ENCODE measurements around the gene ATXN7.

Gene ATXN7

GRCh38 chr3:63874769-63875168, 11.1 kb downstream of the ATXN7 start:
- Histone ChIP-seq H3K9me3 (ENCODE audit: control insufficient read depth, insufficient read depth, low read length) (no peaks in the 10 kb centered on the region), H3K36me3 (ENCODE audit: insufficient read depth, low read length) (no peaks in the 10 kb centered on the region), H3K4me1 (ENCODE audit: insufficient read depth, low read length) (peaks cover 17% of the 10 kb centered on the region; the same call in 1 of the 2 replicates), H3K9ac (ENCODE audit: low read depth, low read length) (no peak overlapping the region)

GRCh38 chr3:63875510-63875909, 11.8 kb downstream of the ATXN7 start:
- Histone ChIP-seq H3K4me1 (ENCODE audit: insufficient read depth, low read length) (peaks cover 17% of the 10 kb centered on the region; the same call in 1 of the 2 replicates), H3K9me3 (ENCODE audit: control insufficient read depth, insufficient read depth, low read length) (no peaks in the 10 kb centered on the region), H3K9ac (ENCODE audit: low read depth, low read length) (no peak overlapping the region), H3K36me3 (ENCODE audit: insufficient read depth, low read length) (no peaks in the 10 kb centered on the region)

GRCh38 chr3:63876260-63876659, 12.6 kb downstream of the ATXN7 start:
- Histone ChIP-seq H3K36me3 (ENCODE audit: insufficient read depth, low read length) (no peaks in the 10 kb centered on the region), H3K9ac (ENCODE audit: low read depth, low read length) (no peak overlapping the region), H3K4me1 (ENCODE audit: insufficient read depth, low read length) (peaks cover 11% of the 10 kb centered on the region; the same call in 1 of the 2 replicates), H3K9me3 (ENCODE audit: control insufficient read depth, insufficient read depth, low read length) (no peaks in the 10 kb centered on the region)

GRCh38 chr3:63877737-63878393, 14.2 kb downstream of the ATXN7 start:
- H3K9ac ChIP-seq (ENCODE audit: low read depth, low read length): no peak overlapping the region
- H3K9me3 ChIP-seq (ENCODE audit: control insufficient read depth, insufficient read depth, low read length): no peaks in the 10 kb centered on the region
- H3K4me1 ChIP-seq (ENCODE audit: insufficient read depth, low read length): peaks cover 11% of the 10 kb centered on the region; the same call in 1 of the 2 replicates
- H3K36me3 ChIP-seq (ENCODE audit: insufficient read depth, low read length): no peaks in the 10 kb centered on the region

- peaks cover 11% of the 10 kb centered on the region; the same call in 1 of the 2 replicates for H3K4me1 ChIP-seq (ENCODE audit: insufficient read depth, low read length)
- no peaks in the 10 kb centered on the region for H3K9me3 ChIP-seq (ENCODE audit: control insufficient read depth, insufficient read depth, low read length)
- no peaks in the 10 kb centered on the region for H3K36me3 ChIP-seq (ENCODE audit: insufficient read depth, low read length)
- no peak overlapping the region for H3K9ac ChIP-seq (ENCODE audit: low read depth, low read length)
These were observed 14.9 kb downstream of the ATXN7 start for GRCh38 chr3:63878394-63879060.

- no peaks in the 10 kb centered on the region for H3K9me3 ChIP-seq (ENCODE audit: control insufficient read depth, insufficient read depth, low read length)
- H3K9ac ChIP-seq (ENCODE audit: low read depth, low read length): no peak overlapping the region
These were observed 17.0 kb downstream of the ATXN7 start for GRCh38 chr3:63880653-63881052.

GRCh38 chr3:63886858-63887257, 23.2 kb downstream of the ATXN7 start:
- Histone ChIP-seq H3K36me3 (ENCODE audit: insufficient read depth, low read length) (no peaks in the 10 kb centered on the region), H3K9ac (ENCODE audit: low read depth, low read length) (no peak overlapping the region), H3K4me1 (ENCODE audit: insufficient read depth, low read length) (peaks cover 10% of the 10 kb centered on the region; the same call in 1 of the 2 replicates), H3K9me3 (ENCODE audit: control insufficient read depth, insufficient read depth, low read length) (no peaks in the 10 kb centered on the region)

More at GRCh38 chr3:63880653-63881052, 17.0 kb downstream of the ATXN7 start:
- no peaks in the 10 kb centered on the region for H3K36me3 ChIP-seq (ENCODE audit: insufficient read depth, low read length)
- peaks cover 11% of the 10 kb centered on the region; the same call in 1 of the 2 replicates for H3K4me1 ChIP-seq (ENCODE audit: insufficient read depth, low read length)

GRCh38 chr3:63891518-63891917, 27.9 kb downstream of the ATXN7 start:
- Histone ChIP-seq H3K9ac (ENCODE audit: low read depth, low read length) (no peak overlapping the region), H3K9me3 (ENCODE audit: control insufficient read depth, insufficient read depth, low read length) (no peaks in the 10 kb centered on the region), H3K4me1 (ENCODE audit: insufficient read depth, low read length) (peaks cover 14% of the 10 kb centered on the region), H3K36me3 (ENCODE audit: insufficient read depth, low read length) (no peaks in the 10 kb centered on the region)

- Histone ChIP-seq H3K4me1 (ENCODE audit: insufficient read depth, low read length) (peaks cover 9% of the 10 kb centered on the region), H3K9ac (ENCODE audit: low read depth, low read length) (no peak overlapping the region), H3K36me3 (ENCODE audit: insufficient read depth, low read length) (no peaks in the 10 kb centered on the region), H3K9me3 (ENCODE audit: control insufficient read depth, insufficient read depth, low read length) (no peaks in the 10 kb centered on the region)
These were observed 29.2 kb downstream of the ATXN7 start for GRCh38 chr3:63892773-63893352.

GRCh38 chr3:63895422-63896189, 31.9 kb downstream of the ATXN7 start:
- no peaks in the 10 kb centered on the region for H3K9me3 ChIP-seq (ENCODE audit: control insufficient read depth, insufficient read depth, low read length)
- H3K9ac ChIP-seq (ENCODE audit: low read depth, low read length): no peak overlapping the region
- peaks cover 13% of the 10 kb centered on the region for H3K4me1 ChIP-seq (ENCODE audit: insufficient read depth, low read length)
- no peaks in the 10 kb centered on the region for H3K36me3 ChIP-seq (ENCODE audit: insufficient read depth, low read length)

- no peak overlapping the region for H3K9ac ChIP-seq (ENCODE audit: low read depth, low read length)
- H3K36me3 ChIP-seq (ENCODE audit: insufficient read depth, low read length): no peaks in the 10 kb centered on the region
- H3K9me3 ChIP-seq (ENCODE audit: control insufficient read depth, insufficient read depth, low read length): no peaks in the 10 kb centered on the region
- peaks cover 13% of the 10 kb centered on the region for H3K4me1 ChIP-seq (ENCODE audit: insufficient read depth, low read length)
These were observed 32.8 kb downstream of the ATXN7 start for GRCh38 chr3:63896332-63897030.

- H3K9ac ChIP-seq (ENCODE audit: low read depth, low read length): no peak overlapping the region
- H3K4me1 ChIP-seq (ENCODE audit: insufficient read depth, low read length): peaks cover 13% of the 10 kb centered on the region
- H3K36me3 ChIP-seq (ENCODE audit: insufficient read depth, low read length): no peaks in the 10 kb centered on the region
- H3K9me3 ChIP-seq (ENCODE audit: control insufficient read depth, insufficient read depth, low read length): no peaks in the 10 kb centered on the region
These were observed 36.3 kb downstream of the ATXN7 start for GRCh38 chr3:63900010-63900409.

- Histone ChIP-seq H3K9me3 (ENCODE audit: control insufficient read depth, insufficient read depth, low read length) (no peaks in the 10 kb centered on the region), H3K36me3 (ENCODE audit: insufficient read depth, low read length) (no peaks in the 10 kb centered on the region), H3K4me1 (ENCODE audit: insufficient read depth, low read length) (peaks cover 10% of the 10 kb centered on the region; the same call in 1 of the 2 replicates), H3K9ac (ENCODE audit: low read depth, low read length) (no peak overlapping the region)
These were observed 36.8 kb downstream of the ATXN7 start for GRCh38 chr3:63900459-63900858.
